Measurements from ENCODE around the gene CRYL1.

The CRYL1 gene

GRCh38 chr13:20470136-20470535, 55.5 kb downstream of the CRYL1 start:
- Histone ChIP-seq H4K20me1 (ENCODE audit: control insufficient read depth, insufficient read depth, low read depth, low read length) (no peaks in the 10 kb centered on the region), H3K9me2 (replicated peaks; ENCODE audit: control insufficient read depth, low read length) (no peaks in the 10 kb centered on the region), H3K79me2 (ENCODE audit: control insufficient read depth, low read length) (no peaks in the 10 kb centered on the region), H3K4me1 (ENCODE audit: control insufficient read depth, low read length) (no peaks in the 10 kb centered on the region), H3F3A (ENCODE audit: control insufficient read depth, insufficient read depth) (no peaks in the 10 kb centered on the region), H3K27me3 (ENCODE audit: control insufficient read depth, low read length) (no peaks in the 10 kb centered on the region; the same call in 1 of the 2 replicates), H3K4me3 (ENCODE audit: low read length) (no peak overlapping the region), H3K4me2 (ENCODE audit: low read length) (no peak overlapping the region), H3K27ac (ENCODE audit: low read depth, low read length) (no peak overlapping the region), H3K36me3 (ENCODE audit: control insufficient read depth, low read length) (no peaks in the 10 kb centered on the region), H3K9me3 (ENCODE audit: control insufficient read depth, insufficient read depth, low read length) (no peaks in the 10 kb centered on the region)
- TF ChIP-seq CTCF (IDR thresholded peaks at IDR 0.05; ENCODE audit: low read depth, low read length, poor library complexity, severe bottlenecking) (no peak), EZH2phosphoT487 (IDR thresholded peaks at IDR 0.05; ENCODE audit: borderline replicate concordance, low read length) (no peak)

GRCh38 chr13:20466371-20466770, 59.3 kb downstream of the CRYL1 start:
- no peaks in the 10 kb centered on the region for H3K9me3 ChIP-seq (ENCODE audit: control insufficient read depth, insufficient read depth, low read length)
- no peaks in the 10 kb centered on the region for H3F3A ChIP-seq (ENCODE audit: control insufficient read depth, insufficient read depth)
- no peaks in the 10 kb centered on the region for H3K4me1 ChIP-seq (ENCODE audit: control insufficient read depth, low read length)
- H3K27ac ChIP-seq (ENCODE audit: low read depth, low read length) = no peak overlapping the region
- TF ChIP-seq CTCF (IDR thresholded peaks at IDR 0.05; ENCODE audit: low read depth, low read length, poor library complexity, severe bottlenecking) (no peak), EZH2phosphoT487 (IDR thresholded peaks at IDR 0.05; ENCODE audit: borderline replicate concordance, low read length) (no peak)
- H3K36me3 ChIP-seq (ENCODE audit: control insufficient read depth, low read length) = no peaks in the 10 kb centered on the region
- no peaks in the 10 kb centered on the region for H4K20me1 ChIP-seq (ENCODE audit: control insufficient read depth, insufficient read depth, low read depth, low read length)
- no peaks in the 10 kb centered on the region for H3K79me2 ChIP-seq (ENCODE audit: control insufficient read depth, low read length)
- no peaks in the 10 kb centered on the region for H3K9me2 ChIP-seq (replicated peaks; ENCODE audit: control insufficient read depth, low read length)
- H3K27me3 ChIP-seq (ENCODE audit: control insufficient read depth, low read length) = no peaks in the 10 kb centered on the region
- H3K4me3 ChIP-seq (ENCODE audit: low read length) = no peak overlapping the region
- no peak overlapping the region for H3K4me2 ChIP-seq (ENCODE audit: low read length)

GRCh38 chr13:20465218-20465879, 60.3 kb downstream of the CRYL1 start:
- H3K4me2 ChIP-seq (ENCODE audit: low read length) = no peak overlapping the region

More at GRCh38 chr13:20465218-20465879, 60.3 kb downstream of the CRYL1 start:
- Histone ChIP-seq H3K9me2 (replicated peaks; ENCODE audit: control insufficient read depth, low read length) (no peaks in the 10 kb centered on the region), H3K4me3 (ENCODE audit: low read length) (no peak overlapping the region), H3F3A (ENCODE audit: control insufficient read depth, insufficient read depth) (no peaks in the 10 kb centered on the region), H3K27ac (ENCODE audit: low read depth, low read length) (no peak overlapping the region), H3K9me3 (ENCODE audit: control insufficient read depth, insufficient read depth, low read length) (no peaks in the 10 kb centered on the region), H3K36me3 (ENCODE audit: control insufficient read depth, low read length) (no peaks in the 10 kb centered on the region), H3K27me3 (ENCODE audit: control insufficient read depth, low read length) (no peaks in the 10 kb centered on the region), H3K79me2 (ENCODE audit: control insufficient read depth, low read length) (no peaks in the 10 kb centered on the region), H4K20me1 (ENCODE audit: control insufficient read depth, insufficient read depth, low read depth, low read length) (no peaks in the 10 kb centered on the region), H3K4me1 (ENCODE audit: control insufficient read depth, low read length) (no peaks in the 10 kb centered on the region)
- TF ChIP-seq CTCF (IDR thresholded peaks at IDR 0.05; ENCODE audit: low read depth, low read length, poor library complexity, severe bottlenecking) = no peak
- TF ChIP-seq EZH2phosphoT487 (IDR thresholded peaks at IDR 0.05; ENCODE audit: borderline replicate concordance, low read length) = no peak
